K562 (cell line): ENCODE data around the gene ARPC1A.

ENCODE experiments used
- HDGF ChIP-seq: fragments of 450-650 bp; IDR thresholded peaks from 2 replicates; pipeline ENCODE4 v1.6.1; 2016
- HNRNPK ChIP-seq: fragments of 200-400 bp; formaldehyde crosslinking; IDR thresholded peaks from one replicate; pipeline ENCODE4 v1.6.1; 2018; ENCODE audit warnings: mild to moderate bottlenecking, low read depth, low read length; ENCODE audit not compliant: poor library complexity, severe bottlenecking
- JUND ChIP-seq, 2 experiments: IDR thresholded peaks; 2 replicates in 1 of 2; 3 replicates in 1 of 2; pipeline ENCODE4 v1.6.1; 2011; ENCODE audit warnings: borderline replicate concordance in 2 of 2, low read depth in 2 of 2, low read length in 2 of 2, improper control_type of control experiment in 1 of 2, missing biosample characterization in 1 of 2, missing genetic modification characterization in 1 of 2, missing genetic modification reagents in 1 of 2
- MAX ChIP-seq: sonication (generic); formaldehyde crosslinking; IDR thresholded peaks from 2 replicates; pipeline ENCODE4 v1.9.0; 2022; ENCODE audit warnings: mild to moderate bottlenecking, missing genetic modification reagents
- ZKSCAN8 ChIP-seq: fragments of 200-800 bp; sonication (Bioruptor generic); IDR thresholded peaks from 2 replicates; pipeline ENCODE4 v1.6.1; 2016; ENCODE audit warnings: missing genetic modification characterization, missing compliant biosample characterization

- no peak for TF ChIP-seq MAX (CRISPR knock-in tag)
- TF ChIP-seq JUND (IDR thresholded peaks at IDR 0.05; ENCODE audit: borderline replicate concordance, low read depth, low read length) = no peak
- TF ChIP-seq JUND (tag; IDR thresholded peaks at IDR 0.05; ENCODE audit: borderline replicate concordance, low read depth, low read length) = no peak
- TF ChIP-seq ZKSCAN8 (CRISPR knock-in tag) = no peak
- TF ChIP-seq HNRNPK = no peak
- TF ChIP-seq HDGF = no peak
Measured at GRCh38 chr7:99290980-99291607, 34.6 kb upstream of the ARPC1A start.
